Adrenal gland (tissue), 12 donors: Measurements from ENCODE around the gene TEKT5. TPM values are rescaled to one million over a fixed set of nuclear protein-coding genes. Genes with fewer than 3 reads are reported as not detected.
"Not testable (repeated sequence)": the region's sequence is repeated elsewhere in the genome, so short reads cannot be mapped to it uniquely, and the experiment has no call there.

Experiments
- DNase-seq, 7 donors: peaks; one replicate each; pipeline ENCODE4 v3.0.0-alpha.2; 2019 to 2020
- H3K27ac ChIP-seq, 5 donors: fragments of 200-600 bp; sonication (generic) in 4 of 5; 1 replicate in 3 of 5; 2 replicates in 2 of 5; pipeline versions ENCODE4 v1.5.1 to v1.8.0; 2016 to 2020; ENCODE audit warnings: mild to moderate bottlenecking in 1 of 5
- H3K27me3 ChIP-seq: fragments of 200-600 bp; 2 replicates; pipeline ENCODE4 v1.8.0; 2021
- H3K36me3 ChIP-seq, 2 donors: fragments of 200-600 bp; replicated peaks in 1 of 2; 1 replicate in 1 of 2; 2 replicates in 1 of 2; pipeline versions ENCODE4 v1.5.1 to v1.8.0; 2018 to 2022
- H3K4me1 ChIP-seq, 2 donors: fragments of 200-600 bp; replicated peaks in 1 of 2; 1 replicate in 1 of 2; 2 replicates in 1 of 2; pipeline versions ENCODE4 v1.5.1 to v1.8.0; 2018 to 2021
- H3K4me3 ChIP-seq, 4 donors: fragments of 200-600 bp; sonication (generic) in 3 of 4; one replicate each; pipeline ENCODE4 v1.5.1; 2016 to 2018
- H3K9me3 ChIP-seq, 3 donors: fragments of 200-600 bp; sonication (generic) in 1 of 3; replicated peaks in 1 of 3; 1 replicate in 2 of 3; 2 replicates in 1 of 3; pipeline versions ENCODE4 v1.5.1 to v1.8.0; 2016 to 2021
- POLR2A ChIP-seq, 2 donors: fragments of 450-650 bp; IDR thresholded peaks; one replicate each; pipeline ENCODE4 v1.6.1; 2017; ENCODE audit warnings: antibody characterized with exemption in 2 of 2, mild to moderate bottlenecking in 2 of 2, moderate library complexity in 1 of 2
- WGBS, 4 donors: extraction: QIAGEN DNeasy Blood & Tissue Kit in 2 of 4; methylation state at CpG; one replicate each; pipeline versions ENCODE4 v1.1.5 to v1.1.7; 2013 to 2017; 5-methylcytosine and 5-hydroxymethylcytosine counted together
- intact Hi-C, 2 donors: fragments of 100-400 bp; cut with DNase I; formaldehyde crosslinking; loops; one replicate each; pipeline versions ENCODE4 v1.14.1 to v1.15.0; 2022 to 2023
- polyA plus RNA-seq, 3 donors: library from polyadenylated mRNA; stranded (reverse); fragments of 200-250 nt in 2 of 3; fragments of 350-450 nt in 1 of 3; fragmentation: Illumina TruSeq in 1 of 3; extraction: RNeasy Lipid Tissue Mini Kit (QIAGEN cat#74804) in 1 of 3; gene quantifications; one replicate each; pipeline ENCODE4 v1.2.3, GENCODE V29; 2013 to 2014
- total RNA-seq, 9 donors: library from RNA; depleted of rRNA in 4 of 9; stranded (reverse); fragments of >200 nt in 4 of 9; fragments of 120-200 nt in 1 of 9; fragmentation: NEBNext Ultra II Directional in 1 of 9; extraction: Animal tissue kit (Norgen Biotek cat#: 25700) in 1 of 9; gene quantifications; one replicate each; pipeline versions ENCODE4 v1.1.0 to v1.2.4, GENCODE V29; 2013 to 2023
- TF ChIP-seq, protein P1 (sequence below), 6 experiments: fragments of 450-650 bp in 4 of 6; fragments of 200-600 bp in 2 of 6; sonication (generic) in 1 of 6; IDR thresholded peaks; 1 replicate in 5 of 6; 2 replicates in 1 of 6; pipeline versions ENCODE4 v1.5.1 to v1.8.0; 2016 to 2021; ENCODE audit warnings: antibody characterized with exemption in 6 of 6, mild to moderate bottlenecking in 2 of 6, moderate library complexity in 1 of 6
- donor health status: healthy with polysubstance abuse.
- donor health status: Bipolar disorder and iron deficiency.
- donor health status: DM: yes; HTN: yes; CAD: no.
- donor health status: DM: no; HTN: no; CAD: no.
- donor health status: DM: no; HTN: no; CAD: no.
- donor health status: DM: yes; HTN: yes; CAD: no.

Gene TEKT5
- total and polyA plus RNA-seq, 12 donors: 0.34 to 0.88 (median 0.43) TPM; not detected in 8

DNA sequence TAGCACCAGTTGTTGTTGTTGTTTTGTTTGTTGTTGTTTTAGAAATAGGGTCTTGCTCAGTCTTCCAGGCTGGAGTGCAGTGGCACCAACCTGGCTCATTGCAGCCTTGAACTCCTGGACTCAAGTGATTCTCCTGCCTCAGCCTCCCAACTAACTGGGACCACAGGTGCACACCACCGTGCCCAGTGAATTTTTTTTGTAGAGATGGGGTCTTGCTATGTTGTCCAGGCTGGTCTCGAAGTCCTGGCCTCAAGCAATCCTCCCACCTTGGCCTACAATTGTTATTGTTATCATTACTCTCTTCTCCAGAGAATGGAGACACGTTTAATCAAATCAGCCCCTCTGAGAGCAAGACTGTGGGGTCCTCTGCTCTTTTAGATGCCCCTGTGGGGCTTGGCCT lies 71.7 kb downstream of the TEKT5 start:
- WGBS, 4 donors: 75 to 90% (median 79%) methylated on average over 3 of the region's 3 CpGs
- Histone ChIP-seq H3K4me1 (no peaks in the 10 kb centered on the region), H3K27ac (no peak overlapping the region), H3K36me3 (no peaks in the 10 kb centered on the region), H3K4me3 (no peak overlapping the region), H3K9me3 (no peaks in the 10 kb centered on the region), H3K27me3 (peaks cover 3% of the 10 kb centered on the region)
- intact Hi-C loops: no loop called here
- TF ChIP-seq, protein P1, sequence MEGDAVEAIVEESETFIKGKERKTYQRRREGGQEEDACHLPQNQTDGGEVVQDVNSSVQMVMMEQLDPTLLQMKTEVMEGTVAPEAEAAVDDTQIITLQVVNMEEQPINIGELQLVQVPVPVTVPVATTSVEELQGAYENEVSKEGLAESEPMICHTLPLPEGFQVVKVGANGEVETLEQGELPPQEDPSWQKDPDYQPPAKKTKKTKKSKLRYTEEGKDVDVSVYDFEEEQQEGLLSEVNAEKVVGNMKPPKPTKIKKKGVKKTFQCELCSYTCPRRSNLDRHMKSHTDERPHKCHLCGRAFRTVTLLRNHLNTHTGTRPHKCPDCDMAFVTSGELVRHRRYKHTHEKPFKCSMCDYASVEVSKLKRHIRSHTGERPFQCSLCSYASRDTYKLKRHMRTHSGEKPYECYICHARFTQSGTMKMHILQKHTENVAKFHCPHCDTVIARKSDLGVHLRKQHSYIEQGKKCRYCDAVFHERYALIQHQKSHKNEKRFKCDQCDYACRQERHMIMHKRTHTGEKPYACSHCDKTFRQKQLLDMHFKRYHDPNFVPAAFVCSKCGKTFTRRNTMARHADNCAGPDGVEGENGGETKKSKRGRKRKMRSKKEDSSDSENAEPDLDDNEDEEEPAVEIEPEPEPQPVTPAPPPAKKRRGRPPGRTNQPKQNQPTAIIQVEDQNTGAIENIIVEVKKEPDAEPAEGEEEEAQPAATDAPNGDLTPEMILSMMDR (IDR thresholded peaks at IDR 0.05): no peak
- no peak for TF ChIP-seq POLR2A (IDR thresholded peaks at IDR 0.05)
- DNase-seq: no peak

DNA sequence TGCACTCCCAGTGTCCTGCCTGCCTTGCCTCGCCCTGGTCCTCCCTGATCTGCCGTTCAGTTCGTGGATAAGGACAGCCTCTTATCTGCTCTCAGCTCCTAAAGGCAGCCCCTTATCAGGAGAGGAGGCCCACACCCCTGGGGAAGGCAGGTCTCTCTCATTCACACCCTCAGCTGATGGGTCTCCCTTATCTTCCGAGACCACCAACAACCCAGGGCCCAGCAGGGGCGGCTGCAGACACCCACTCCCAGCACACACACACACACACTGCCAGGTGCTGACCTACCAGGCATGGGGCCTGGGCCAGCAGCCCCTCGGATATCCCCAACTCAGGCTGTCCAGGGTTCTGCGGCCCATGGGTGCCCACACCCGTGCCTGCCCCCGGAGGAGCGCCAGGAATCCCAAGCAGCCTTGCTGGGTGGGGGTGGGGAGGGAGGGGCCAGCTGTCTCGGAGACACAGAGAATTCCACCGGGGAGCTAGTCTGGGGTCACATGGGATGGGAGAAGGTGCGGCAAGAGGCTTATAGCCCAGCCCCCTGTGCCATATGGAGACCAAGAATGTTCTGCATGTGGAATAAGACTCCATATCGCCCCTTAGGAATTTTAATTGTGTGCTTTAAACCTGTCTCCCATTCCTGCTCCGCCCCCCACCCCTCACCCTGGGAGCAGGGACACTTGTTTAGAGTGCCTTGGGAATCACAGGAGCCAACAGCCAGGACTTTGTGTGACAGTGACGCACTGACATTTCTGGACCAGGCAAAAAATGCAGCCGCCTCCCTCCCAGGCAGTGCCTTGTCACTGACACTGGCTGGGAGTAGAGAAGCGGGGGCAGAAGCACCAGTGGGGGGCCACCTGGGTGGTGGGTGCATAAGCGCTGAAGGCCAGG lies 72.5 kb downstream of the TEKT5 start:
- no peaks in the 10 kb centered on the region for H3K4me1 ChIP-seq
- DNase-seq: no peak
- peaks cover 3% of the 10 kb centered on the region for H3K27me3 ChIP-seq
- TF ChIP-seq, protein P1 (IDR thresholded peaks at IDR 0.05): no peak
- TF ChIP-seq POLR2A (IDR thresholded peaks at IDR 0.05): no peak
- H3K9me3 ChIP-seq: no peaks in the 10 kb centered on the region
- intact Hi-C loops: no loop called here
- no peak overlapping the region for H3K4me3 ChIP-seq
- WGBS, 4 donors: 80 to 82% (median 81%) methylated on average over 15 to 19 of the region's 19 CpGs
- no peak overlapping the region for H3K27ac ChIP-seq
- no peaks in the 10 kb centered on the region for H3K36me3 ChIP-seq

DNA sequence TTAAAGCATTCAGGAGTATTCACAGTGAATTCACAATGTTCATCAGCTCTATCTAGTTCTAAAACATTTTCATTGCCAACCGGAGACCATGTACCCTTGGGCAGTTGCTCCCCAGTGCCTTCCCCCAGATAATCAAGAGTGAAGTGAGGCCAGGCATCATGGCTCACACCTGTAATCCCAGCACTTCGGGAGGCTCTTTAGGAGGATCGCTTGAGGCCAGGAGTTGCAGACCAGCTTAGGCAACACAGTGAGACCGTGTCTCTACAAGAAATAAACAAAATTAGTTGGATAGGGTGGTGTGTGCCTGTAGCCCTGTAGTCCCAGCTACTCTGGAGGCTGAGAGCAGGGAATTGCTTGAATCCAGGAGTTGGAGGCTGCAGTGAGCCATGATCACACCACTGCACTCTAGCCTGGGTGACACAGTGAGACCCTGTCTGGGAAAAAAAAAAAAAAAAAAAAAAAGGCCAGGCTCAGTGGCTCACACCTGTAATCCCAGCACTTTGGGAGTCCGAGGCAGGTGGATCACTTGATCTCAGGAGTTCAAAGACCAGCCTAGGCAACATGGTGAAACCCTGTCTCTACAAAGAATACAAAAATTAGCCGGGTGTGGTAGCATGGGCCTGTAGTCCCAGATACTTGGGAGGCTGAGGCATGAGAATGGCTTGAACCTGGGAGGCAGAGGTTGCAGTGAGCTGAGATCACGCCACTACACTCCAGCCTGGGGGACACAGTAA lies 73.3 kb downstream of the TEKT5 start:
- 89 to 93% (median 92%) methylated on average over 5 to 7 of the region's 7 CpGs for WGBS, 4 donors
- H3K27ac ChIP-seq, H3K4me3 ChIP-seq, H3K4me1 ChIP-seq, DNase-seq, H3K9me3 ChIP-seq, H3K27me3 ChIP-seq, H3K36me3 ChIP-seq, intact Hi-C loops: not testable (repeated sequence)

DNA sequence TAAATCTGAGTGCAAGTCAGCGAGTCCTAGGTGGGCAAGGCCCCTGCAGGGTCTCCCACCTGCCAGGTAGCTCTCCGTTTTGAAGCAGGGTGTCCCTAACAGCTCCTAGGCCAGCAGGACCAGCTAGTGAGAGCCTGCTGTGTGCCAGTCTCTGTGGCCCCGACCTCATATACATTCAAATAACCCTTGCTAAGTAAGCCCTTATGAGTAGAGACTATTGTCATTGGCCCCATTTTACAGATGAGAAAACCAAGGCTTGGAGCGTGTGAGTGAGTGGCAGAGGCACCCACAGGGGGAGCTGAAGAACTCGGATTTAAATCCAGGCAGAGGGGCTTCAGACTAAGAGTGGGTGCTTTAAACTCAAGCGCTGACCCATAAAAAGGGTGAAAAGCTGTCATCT lies 74.6 kb downstream of the TEKT5 start:
- no peaks in the 10 kb centered on the region for H3K9me3 ChIP-seq
- H3K27ac ChIP-seq: no peak overlapping the region
- H3K4me3 ChIP-seq: no peak overlapping the region
- intact Hi-C loops: no loop called here
- TF ChIP-seq POLR2A (IDR thresholded peaks at IDR 0.05): no peak
- TF ChIP-seq, protein P1 (IDR thresholded peaks at IDR 0.05): no peak
- H3K27me3 ChIP-seq: peaks cover 3% of the 10 kb centered on the region
- WGBS, 4 donors: 80 to 90% (median 82%) methylated on average over 5 to 6 of the region's 6 CpGs
- no peak for DNase-seq
- no peaks in the 10 kb centered on the region for H3K4me1 ChIP-seq
- no peaks in the 10 kb centered on the region for H3K36me3 ChIP-seq
